BJ (cell line): ENCODE measurements around the gene MMS19. TPM values are rescaled to one million over a fixed set of nuclear protein-coding genes. Genes with fewer than 3 reads are reported as not detected.

Experiments used
- CTCF ChIA-PET: fragments of 350-600 bp; formaldehyde crosslinking; extraction: SDS; loops from one replicate; lab custom pipeline; 2021; ENCODE audit warnings: antibody characterized with exemption, inconsistent platforms; lab: Yijun Ruan, JAX
- POLR2A ChIA-PET: fragments of 300-600 bp; sonication (Branson Sonifier 250); formaldehyde crosslinking; extraction: SDS; loops from one replicate; lab custom pipeline; 2021; ENCODE audit warnings: antibody characterized with exemption; lab: Charles Lee
- DNase-seq: peaks from one replicate; pipeline ENCODE4 v3.0.0-alpha.2; 2011; ENCODE audit warnings: low read depth
- H3K27me3 ChIP-seq: 2 replicates; pipeline ENCODE4 v1.6.0; 2011; ENCODE audit warnings: low read length; ENCODE audit not compliant: control insufficient read depth, insufficient read depth
- H3K36me3 ChIP-seq: 2 replicates; pipeline ENCODE4 v1.5.1; 2011; ENCODE audit warnings: low read length; ENCODE audit not compliant: control insufficient read depth, insufficient read depth
- H3K4me3 ChIP-seq: 2 replicates; pipeline ENCODE4 v1.5.1; 2011; ENCODE audit warnings: low read depth, mild to moderate bottlenecking, control low read depth, low read length
- polyA plus RNA-seq: library from polyadenylated mRNA; depleted of rRNA; stranded (reverse); fragments of >200 nt; gene quantifications from 2 replicates; pipeline ENCODE4 v1.2.3, GENCODE V29; 2011
- TF ChIP-seq, protein P1 (sequence below): IDR thresholded peaks from 2 replicates; pipeline ENCODE4 v1.5.1; 2011; ENCODE audit warnings: low read depth, mild to moderate bottlenecking, control low read depth, inconsistent platforms, low read length, moderate library complexity; ENCODE audit not compliant: insufficient read depth

The MMS19 gene
- polyA plus RNA-seq, 1 experiment, result 97.5 TPM

DNA sequence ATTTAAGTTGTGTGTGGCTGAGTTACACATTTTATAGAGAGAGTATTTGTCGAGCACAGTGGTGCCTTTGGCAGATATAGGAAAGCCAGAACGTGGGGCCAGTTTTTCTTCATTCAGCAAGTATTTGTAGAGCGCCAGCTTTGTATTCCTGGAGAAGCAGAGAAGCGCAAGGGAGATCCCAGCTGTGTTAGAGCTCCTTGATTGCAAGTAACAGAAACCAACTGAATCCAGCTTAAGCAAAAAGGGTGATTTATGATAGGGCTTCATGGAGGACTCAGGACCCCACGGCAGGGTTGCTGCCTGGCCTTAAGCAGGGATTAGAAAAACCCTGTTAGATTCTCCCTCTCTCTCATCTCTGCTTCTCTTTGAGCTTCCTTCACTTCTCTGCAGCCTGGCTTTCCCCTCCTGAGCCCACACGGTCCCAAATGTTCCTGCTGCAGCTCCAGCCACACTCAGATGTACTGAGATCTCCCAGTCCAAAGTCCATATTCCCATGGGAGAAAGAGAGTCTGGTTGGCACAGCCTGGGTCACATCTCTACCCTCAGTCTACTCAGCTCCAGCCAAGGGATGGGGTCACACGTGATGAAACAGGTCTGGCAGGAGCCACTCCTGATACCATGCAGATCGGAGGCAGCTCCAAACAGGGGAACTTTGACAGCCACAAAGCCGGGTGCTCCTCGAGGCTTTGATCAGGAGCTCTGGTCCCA lies 17.2 kb upstream of the MMS19 start:
- Histone ChIP-seq H3K27me3 (no peaks in the 10 kb centered on the region), H3K4me3 (no peak overlapping the region), H3K36me3 (no peaks in the 10 kb centered on the region; the same call in 1 of the 2 replicates)
- no peak for DNase-seq
- CTCF ChIA-PET, result no interaction called here
- TF ChIP-seq, protein P1, sequence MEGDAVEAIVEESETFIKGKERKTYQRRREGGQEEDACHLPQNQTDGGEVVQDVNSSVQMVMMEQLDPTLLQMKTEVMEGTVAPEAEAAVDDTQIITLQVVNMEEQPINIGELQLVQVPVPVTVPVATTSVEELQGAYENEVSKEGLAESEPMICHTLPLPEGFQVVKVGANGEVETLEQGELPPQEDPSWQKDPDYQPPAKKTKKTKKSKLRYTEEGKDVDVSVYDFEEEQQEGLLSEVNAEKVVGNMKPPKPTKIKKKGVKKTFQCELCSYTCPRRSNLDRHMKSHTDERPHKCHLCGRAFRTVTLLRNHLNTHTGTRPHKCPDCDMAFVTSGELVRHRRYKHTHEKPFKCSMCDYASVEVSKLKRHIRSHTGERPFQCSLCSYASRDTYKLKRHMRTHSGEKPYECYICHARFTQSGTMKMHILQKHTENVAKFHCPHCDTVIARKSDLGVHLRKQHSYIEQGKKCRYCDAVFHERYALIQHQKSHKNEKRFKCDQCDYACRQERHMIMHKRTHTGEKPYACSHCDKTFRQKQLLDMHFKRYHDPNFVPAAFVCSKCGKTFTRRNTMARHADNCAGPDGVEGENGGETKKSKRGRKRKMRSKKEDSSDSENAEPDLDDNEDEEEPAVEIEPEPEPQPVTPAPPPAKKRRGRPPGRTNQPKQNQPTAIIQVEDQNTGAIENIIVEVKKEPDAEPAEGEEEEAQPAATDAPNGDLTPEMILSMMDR, result no peak
- POLR2A ChIA-PET, result no interaction called here

DNA sequence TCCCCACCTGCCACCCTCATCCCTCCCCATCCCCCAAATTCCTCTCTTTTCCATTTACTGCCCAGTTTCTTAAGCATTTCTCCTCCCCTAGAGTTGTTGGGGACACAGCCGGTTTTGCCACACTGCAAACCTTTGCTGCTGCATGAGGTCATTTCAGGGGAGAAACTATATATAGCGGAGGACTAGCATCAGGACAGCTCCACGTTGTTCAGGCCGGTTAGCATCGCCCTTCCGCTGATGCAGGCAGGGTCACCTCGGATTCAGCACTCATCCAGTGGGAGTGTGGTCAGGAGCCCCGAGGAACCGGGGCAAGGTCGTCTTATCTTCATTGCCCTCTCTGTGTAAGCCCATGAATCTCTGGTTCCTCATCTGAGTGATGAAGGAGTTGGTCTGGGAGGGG lies 16.1 kb upstream of the MMS19 start:
- TF ChIP-seq, protein P1, result no peak
- H3K4me3 ChIP-seq, result no peak overlapping the region
- ChIA-PET CTCF (interaction anchor here (0.6 kb wide), 1 partner anchor 26 kb away, joined by 3 read pairs; no protein-coding TSS in a partner anchor), POLR2A (no interaction called here)
- H3K36me3 ChIP-seq, result no peaks in the 10 kb centered on the region; the same call in 1 of the 2 replicates
- H3K27me3 ChIP-seq, result no peaks in the 10 kb centered on the region
- DNase-seq, result no peak

DNA sequence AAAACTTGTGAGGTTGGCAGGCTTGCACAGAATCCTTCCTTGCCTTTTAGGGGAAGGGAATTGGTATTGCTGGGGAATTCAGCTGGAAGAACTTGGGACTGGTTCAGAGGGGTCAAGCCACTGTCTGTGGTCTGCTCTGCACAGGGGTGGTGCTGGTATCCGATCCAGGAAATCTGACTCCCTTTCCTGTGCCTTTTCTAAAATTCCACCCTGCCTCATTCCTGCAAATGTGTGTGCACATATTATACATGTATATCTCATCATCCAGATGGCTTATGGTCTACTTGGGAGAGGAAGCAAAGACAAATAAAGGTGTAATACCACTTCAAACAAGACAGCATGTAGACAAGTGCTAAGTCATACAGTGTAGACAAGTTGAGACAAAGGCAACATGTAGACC lies 14.8 kb upstream of the MMS19 start:
- no peak for DNase-seq
- CTCF ChIA-PET, result no interaction called here
- TF ChIP-seq, protein P1, result no peak

DNA sequence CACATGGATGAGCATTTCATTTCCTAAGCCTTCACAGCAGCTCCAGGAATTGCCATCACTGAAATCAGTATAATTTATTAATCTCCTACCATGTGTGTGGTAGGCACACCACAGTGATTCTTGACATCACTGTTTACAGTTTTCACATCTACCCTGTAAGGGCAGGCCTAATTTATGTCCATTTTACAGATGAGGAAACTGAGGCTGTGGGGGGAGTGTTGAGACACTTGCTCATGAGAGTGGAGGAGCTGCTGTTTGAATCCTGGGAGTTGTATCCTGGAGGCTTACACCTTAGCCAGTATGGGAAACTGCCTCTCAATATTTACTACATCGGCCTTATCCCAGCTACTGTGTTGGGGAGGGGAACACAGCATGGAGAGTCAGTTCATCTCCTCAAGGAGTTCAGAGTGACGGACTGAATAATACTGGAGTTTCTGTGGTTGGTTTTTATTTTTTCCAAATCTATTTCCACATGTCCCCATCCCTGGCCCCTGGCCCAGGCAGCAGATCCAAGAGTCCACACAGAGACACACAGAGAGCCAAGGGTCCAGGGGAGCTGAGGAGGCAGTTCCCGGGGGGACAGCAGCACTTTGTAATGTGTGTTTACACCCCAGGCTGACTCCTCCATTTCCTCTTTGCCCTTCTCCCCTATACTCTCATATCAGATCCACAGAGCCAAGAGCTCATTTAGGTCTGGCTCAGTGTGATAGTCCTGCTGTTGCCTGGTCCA lies 13.7 kb upstream of the MMS19 start:
- no peaks in the 10 kb centered on the region; the same call in 1 of the 2 replicates for H3K36me3 ChIP-seq
- ChIA-PET CTCF (interaction anchor here (1.2 kb wide), 1 partner anchor 10 kb away, joined by 3 read pairs; no protein-coding TSS in a partner anchor), POLR2A (no interaction called here)
- H3K4me3 ChIP-seq, result no peak overlapping the region
- H3K27me3 ChIP-seq, result no peaks in the 10 kb centered on the region
- TF ChIP-seq, protein P1, result no peak
- no peak for DNase-seq

More for the DNA sequence above, 14.8 kb upstream of the MMS19 start:
- Histone ChIP-seq H3K27me3 (no peaks in the 10 kb centered on the region), H3K36me3 (no peaks in the 10 kb centered on the region; the same call in 1 of the 2 replicates), H3K4me3 (no peak overlapping the region)
- POLR2A ChIA-PET, result no interaction called here

DNA sequence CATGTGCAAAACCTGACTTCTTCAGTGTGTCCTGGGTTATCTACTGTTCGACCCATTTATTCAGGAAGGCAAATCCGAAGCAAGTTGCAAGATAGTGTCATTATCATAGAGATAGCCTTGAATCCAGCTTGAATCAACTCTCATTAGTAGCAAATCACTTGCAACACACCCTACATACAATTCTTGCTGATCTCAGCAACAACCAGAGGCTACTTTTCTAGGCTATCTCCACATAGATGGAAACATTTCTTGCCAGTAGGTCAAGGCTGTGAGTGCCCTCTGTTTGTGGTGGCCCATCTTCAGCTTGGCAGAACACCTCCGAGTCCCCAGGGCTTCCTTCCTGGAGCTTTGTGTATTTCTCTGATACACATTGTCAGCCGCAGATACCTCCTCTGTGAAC lies 12.5 kb upstream of the MMS19 start:
- H3K4me3 ChIP-seq, result no peak overlapping the region
- DNase-seq, result no peak
- CTCF ChIA-PET, result no interaction called here
- POLR2A ChIA-PET, result no interaction called here
- H3K27me3 ChIP-seq, result no peaks in the 10 kb centered on the region
- H3K36me3 ChIP-seq, result no peaks in the 10 kb centered on the region; the same call in 1 of the 2 replicates
- TF ChIP-seq, protein P1, result no peak
